ENCODE results near the gene ERBB3.
"Not testable (repeated sequence)": the region's sequence is repeated elsewhere in the genome, so short reads cannot be mapped to it uniquely, and the experiment has no call there.

The ERBB3 gene

DNA sequence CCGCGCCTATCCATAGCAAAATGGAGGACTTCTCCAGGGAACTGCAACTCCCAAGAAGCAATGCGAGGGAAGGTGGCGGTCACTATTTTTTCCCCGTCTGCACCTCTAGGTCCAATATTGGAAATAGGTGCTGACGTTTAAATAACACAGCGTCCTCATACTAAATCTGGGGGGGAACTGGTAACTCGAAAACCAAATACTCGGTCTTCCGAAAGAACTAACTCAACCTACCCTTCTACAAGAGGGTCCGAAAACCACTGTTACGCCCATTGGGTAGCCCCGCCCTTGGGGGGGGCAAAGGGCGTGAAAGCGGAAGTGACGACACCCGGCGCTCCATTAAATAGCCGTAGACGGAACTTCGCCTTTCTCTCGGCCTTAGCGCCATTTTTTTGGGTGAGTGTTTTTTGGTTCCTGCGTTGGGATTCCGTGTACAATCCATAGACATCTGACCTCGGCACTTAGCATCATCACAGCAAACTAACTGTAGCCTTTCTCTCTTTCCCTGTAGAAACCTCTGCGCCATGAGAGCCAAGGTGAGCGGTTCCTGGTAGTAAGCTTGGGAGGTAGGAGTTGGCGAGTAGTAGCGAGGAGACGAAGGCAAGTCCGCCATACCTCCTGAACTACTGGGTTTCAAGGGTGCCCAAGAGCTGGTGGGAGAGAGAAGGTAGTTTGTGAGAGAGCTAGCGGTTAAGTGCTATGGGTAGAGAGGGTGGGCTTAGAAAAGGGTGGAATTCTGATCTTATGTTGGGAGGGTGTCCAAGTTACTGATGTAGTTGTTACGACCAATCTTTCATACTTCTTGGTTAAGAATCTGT lies 36.5 kb downstream of the ERBB3 start, which contains the start of gene RPL41:
RPL41 (plus strand) TSS at position 367 of the 815 bp plus-strand sequence.
- DNase-seq, result peak; percentile 100

DNA sequence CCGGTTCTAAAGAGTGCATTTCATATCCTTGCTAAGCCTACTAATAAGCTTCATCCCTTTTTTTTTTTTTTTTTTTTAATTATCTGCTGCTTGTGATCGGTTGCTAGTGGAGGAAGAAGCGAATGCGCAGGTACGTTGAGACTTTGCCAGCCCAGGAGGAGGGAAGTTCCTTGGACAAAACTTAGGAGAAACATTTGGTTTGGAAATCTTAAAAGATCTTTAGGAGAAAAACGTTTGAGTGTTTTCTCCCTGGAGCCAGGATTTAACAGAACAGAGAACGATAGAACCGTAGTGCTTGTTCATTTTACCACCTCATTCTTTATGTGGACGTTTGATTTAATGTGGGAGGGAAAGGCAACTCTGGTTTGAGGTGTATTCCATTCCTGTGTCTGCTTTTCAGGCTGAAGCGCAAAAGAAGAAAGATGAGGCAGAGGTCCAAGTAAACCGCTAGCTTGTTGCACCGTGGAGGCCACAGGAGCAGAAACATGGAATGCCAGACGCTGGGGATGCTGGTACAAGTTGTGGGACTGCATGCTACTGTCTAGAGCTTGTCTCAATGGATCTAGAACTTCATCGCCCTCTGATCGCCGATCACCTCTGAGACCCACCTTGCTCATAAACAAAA lies 37.2 kb downstream of the ERBB3 start:
- DNase-seq, result not testable (repeated sequence)

DNA sequence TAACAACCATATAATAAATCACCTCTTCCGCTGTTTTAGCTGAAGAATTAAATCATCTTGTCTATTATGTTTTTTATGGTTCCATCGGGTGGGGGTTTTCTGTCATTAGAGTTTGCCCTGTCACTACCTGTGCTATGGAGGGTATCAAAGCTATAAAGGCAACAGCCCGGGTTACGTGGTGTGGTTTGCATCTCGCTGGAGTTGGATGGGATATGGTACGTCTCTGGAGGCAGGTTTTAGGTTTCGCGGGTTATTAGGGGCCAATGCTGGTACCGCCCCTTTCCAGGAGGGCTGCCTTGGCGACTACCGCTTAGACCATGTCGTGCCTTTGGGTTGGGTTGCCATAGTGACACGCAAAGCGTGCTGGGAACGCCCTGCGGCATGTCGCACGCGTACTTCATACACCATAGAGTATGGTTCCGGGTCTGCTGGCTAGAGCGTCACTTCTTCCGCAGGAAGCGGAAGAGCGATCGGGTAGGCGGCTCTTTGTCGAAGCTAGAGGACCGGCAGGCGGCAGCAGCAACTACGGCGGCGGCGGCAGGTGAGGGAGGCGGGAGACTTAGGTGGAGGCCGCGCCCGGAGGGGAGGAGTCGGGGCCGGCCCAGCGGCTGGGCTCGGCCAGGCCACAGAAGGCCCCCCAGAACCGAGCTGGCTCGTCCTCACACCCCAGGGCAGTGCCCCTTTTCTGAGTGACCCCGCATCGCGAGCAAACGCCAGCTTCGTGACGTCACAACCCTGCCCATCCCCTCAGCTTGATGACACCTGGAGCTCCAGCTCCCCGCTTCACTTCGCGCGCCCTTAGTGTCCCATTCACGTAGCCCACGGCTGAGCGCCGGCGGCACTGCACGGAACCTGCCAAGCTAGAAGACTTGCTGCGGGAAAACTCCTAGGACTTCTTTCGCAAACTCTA lies 38.1 kb downstream of the ERBB3 start, which contains the start of gene ZC3H10:
ZC3H10 (plus strand) TSS at position 489 of the 910 bp plus-strand sequence. CDS start 2,297 bp downstream, outside the sequence.
- DNase-seq, result peak; percentile 99

DNA sequence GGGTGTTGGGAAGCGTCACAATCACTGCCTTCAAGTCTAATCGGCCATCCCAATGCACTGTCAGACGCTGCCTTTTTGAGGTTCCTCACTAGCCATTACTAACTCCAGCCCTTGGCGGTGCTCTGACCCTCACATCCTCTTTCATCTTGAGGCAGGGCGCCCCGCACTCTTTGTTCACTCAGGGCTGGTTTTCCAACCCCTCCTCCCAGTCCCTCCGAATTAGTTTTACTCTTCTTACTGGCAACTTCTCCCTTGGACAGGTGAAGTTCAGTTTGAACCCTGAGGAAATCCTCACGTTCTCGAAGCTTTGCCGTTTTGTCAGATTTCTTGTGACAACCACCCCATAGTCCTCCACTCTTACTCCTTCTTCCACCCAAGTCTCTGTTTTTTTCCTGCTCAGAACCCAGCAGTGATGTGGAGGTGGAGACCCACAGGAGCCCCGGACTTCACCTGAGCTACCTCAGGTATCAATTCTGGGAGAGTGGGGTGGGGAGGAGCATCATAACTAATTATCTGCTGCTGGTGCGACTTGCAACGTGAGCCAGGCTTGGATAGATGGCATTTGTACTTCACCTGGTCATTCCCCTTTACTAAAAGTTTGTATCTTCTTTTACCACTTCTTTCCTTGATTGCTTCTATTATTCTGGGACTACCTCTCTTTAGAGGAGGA lies 38.9 kb downstream of the ERBB3 start:
- no peak for DNase-seq

DNA sequence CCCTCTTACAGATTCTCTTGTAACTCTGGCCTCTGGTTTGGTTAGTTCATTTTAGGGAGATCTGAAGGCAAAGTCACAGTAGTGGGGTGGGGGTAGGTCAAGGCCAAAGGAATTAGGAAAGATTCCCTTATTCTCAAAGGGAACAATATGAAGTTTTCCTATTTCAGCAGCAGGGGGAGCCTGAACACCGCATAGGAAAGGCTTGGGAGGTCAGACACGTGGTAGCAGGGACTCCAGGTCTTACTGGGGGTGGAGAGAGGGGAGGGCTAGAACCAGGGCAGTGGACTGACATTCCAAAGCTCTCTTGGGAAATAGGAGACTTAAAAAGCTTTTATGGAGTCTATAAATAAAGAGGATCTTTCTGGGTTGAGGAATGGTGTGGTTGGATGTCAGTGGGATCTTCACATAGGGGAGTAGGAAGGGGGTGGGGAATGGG lies 39.4 kb downstream of the ERBB3 start:
- peak; percentile 90 for DNase-seq

DNA sequence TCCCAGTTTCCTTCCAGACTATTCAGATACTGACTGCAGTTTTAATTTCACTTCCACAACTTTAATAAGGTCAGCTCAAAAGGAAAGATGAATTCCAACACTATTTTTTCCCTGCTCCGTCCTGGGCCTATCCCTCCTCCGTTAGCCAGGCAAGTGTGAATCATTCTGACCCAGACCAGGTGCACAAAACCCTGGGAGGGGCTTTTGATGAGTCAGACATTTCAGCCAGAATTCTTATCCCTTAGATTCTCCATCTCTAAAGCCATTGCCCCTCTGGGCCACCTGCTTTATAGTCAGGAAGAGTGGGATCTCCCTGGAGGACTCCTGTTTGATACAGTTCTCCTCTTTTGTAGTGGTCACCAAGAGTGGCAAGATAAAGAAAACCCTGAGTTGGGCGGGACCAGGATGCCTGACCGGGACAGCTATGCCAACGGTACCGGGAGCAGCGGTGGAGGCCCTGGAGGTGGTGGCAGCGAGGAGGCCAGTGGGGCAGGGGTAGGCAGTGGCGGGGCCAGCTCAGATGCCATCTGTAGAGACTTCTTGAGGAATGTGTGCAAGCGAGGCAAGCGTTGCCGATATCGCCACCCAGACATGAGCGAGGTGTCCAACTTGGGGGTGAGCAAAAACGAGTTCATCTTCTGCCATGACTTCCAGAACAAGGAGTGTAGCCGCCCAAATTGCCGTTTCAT lies 40.3 kb downstream of the ERBB3 start:
- no peak for DNase-seq

DNA sequence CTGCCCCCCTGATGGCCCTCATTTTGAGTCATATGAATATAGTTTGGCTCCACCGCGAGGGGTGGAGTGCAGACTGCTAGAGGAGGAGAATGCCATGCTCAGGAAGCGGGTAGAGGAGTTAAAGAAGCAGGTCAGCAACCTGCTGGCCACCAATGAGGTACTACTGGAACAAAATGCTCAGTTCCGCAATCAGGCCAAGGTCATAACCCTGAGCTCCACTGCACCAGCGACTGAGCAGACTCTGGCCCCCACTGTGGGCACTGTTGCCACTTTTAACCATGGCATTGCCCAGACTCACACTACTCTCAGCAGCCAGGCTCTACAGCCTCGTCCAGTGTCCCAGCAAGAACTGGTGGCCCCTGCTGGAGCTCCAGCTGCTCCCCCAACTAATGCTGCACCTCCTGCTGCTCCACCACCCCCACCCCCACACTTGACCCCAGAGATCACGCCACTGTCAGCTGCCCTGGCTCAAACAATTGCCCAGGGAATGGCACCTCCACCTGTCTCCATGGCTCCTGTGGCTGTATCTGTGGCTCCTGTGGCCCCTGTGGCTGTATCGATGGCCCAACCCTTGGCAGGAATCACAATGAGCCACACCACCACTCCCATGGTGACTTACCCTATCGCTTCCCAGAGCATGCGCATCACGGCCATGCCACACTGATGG lies 41.4 kb downstream of the ERBB3 start:
- DNase-seq, result no peak

DNA sequence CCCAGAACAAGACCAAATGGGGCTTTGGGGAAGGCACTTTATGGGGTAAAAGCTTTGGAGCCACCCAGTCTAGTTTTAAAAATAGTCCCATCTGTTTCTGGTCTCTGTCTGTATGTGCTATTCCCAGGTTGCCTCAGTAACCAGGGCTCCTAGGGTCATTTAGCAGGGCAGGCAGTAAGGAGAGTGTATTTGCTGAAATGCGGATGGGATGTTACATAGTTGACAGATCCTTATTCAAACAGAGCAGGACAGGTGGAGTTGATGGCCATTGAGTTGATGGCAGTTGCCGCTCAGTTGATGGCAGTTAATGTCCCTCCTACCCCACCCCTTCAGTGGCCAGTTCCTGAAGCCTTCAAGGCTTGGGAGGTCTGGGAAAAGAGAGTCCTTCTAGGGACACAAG lies 42.7 kb downstream of the ERBB3 start:
- no peak for DNase-seq

DNA sequence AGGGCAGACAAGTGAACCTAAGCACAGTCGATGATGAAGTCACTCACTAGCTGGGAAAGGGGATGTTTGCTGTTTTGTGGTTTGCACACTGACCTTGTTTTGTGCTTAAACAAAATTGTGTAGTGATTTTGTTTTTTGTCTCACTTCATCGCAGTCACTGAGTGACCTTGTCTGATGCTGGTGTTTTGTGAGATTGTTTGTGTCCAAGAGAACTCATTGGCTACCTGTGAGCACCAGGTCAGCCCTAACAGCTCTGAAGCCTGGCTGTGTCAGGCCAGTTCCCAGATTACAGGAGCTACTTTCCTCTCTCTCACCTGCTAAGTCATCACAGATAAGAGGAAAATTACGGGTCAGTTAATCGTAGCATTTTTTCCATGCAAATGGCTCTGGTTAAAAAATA lies 44.2 kb downstream of the ERBB3 start:
- DNase-seq, result no peak

DNA sequence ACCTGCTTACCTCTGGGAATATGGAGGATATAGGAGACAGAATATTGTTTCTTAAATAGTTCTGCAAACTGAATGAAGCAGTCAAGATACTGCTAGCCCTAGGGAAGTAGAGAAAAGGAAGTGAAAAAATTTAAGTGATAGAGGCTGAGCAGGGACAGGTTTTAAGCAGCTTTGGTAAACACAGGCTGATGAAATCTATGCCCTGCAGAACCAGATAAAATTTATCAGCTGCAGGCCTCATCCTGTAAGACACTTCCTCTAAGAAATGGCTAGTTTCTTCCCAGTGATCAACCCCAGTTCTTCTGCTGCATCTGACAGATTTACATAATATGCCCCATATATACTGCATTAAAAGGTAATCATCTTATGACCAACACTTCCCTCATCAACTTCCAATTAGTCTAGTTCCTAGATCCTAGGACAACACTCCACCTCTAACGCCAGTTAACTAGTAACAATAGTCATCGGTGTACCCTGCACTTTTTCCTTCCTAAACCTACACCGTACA lies 46.8 kb downstream of the ERBB3 start:
- DNase-seq, result peak; percentile 26

DNA sequence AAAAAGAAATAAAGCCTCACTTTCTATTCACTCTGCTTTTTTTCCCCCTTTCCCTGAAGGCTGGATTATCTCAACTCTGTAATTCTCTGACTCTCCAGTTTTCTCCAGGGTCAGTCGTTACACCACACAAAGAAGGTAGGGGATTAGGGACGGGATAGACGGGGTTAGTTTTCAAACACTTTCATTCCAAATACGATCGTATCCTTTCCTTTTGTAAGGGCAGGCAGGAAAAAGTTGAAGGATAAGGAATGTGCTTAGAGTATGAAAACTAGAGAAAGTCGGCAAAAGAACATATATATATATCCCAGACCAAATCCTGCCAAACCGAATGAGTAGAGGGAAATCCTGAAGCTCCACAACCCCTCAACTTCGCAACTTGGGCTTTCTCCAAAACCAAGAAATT lies 47.5 kb downstream of the ERBB3 start:
- no peak for DNase-seq

DNA sequence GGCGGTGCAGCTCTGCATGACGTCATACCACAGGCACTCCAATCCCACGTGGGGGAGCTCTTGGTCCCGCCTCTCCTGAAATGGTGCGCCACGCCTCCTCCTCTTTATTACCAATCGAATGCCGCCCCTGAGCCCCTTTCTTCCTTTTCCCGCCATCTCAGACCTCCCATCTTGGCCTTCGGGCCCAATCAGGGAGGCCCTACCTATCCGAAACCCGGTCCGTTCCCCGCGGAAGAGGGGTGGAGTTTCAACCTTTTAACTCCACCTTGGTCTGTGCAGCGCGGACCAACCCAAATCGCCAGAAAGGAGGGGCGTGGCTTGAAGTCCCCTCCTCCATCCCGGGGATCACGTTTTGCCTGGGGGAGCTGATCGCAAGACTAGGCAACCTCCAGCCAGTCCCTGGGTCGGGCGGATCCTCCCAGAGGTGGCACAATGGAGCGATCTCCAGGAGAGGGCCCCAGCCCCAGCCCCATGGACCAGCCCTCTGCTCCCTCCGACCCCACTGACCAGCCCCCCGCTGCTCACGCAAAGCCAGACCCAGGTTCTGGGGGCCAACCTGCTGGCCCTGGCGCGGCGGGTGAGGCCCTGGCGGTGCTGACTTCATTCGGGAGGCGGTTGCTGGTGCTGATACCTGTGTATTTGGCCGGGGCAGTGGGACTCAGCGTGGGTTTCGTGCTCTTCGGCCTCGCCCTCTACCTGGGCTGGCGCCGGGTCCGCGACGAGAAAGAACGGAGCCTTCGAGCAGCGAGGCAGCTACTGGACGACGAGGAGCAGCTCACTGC lies 48.1 kb downstream of the ERBB3 start, which contains the start of gene ESYT1:
ESYT1 (plus strand) TSS at position 380 of the 782 bp plus-strand sequence; CDS start at position 433, 53 bp downstream.
- peak; percentile 100 for DNase-seq

DNA sequence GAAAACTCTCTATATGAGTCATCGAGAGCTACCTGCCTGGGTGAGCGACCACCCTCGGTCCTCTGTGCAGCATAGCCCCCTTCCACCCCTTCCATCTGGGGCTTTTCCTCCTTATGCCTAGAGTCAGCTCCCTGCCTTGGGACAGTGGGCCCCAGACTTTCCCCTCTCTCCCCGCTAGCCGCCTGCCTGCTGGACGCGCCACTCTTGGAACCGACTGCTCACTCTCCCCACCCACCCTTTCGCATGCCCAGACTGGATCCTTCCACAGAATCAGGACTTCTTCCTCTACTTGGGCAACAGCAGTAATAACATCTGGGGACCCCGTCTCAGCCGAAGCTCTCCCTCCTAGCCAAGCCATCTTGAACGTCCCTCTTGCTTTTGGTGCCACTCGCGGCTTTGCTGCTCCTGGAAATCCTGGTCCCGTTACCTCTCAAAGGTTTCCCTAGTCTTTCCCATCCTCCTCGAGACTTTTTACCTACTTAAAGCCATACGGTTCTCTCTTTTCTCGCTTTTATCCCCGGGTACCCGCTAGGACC lies 48.8 kb downstream of the ERBB3 start:
- peak; percentile 77 for DNase-seq

DNA sequence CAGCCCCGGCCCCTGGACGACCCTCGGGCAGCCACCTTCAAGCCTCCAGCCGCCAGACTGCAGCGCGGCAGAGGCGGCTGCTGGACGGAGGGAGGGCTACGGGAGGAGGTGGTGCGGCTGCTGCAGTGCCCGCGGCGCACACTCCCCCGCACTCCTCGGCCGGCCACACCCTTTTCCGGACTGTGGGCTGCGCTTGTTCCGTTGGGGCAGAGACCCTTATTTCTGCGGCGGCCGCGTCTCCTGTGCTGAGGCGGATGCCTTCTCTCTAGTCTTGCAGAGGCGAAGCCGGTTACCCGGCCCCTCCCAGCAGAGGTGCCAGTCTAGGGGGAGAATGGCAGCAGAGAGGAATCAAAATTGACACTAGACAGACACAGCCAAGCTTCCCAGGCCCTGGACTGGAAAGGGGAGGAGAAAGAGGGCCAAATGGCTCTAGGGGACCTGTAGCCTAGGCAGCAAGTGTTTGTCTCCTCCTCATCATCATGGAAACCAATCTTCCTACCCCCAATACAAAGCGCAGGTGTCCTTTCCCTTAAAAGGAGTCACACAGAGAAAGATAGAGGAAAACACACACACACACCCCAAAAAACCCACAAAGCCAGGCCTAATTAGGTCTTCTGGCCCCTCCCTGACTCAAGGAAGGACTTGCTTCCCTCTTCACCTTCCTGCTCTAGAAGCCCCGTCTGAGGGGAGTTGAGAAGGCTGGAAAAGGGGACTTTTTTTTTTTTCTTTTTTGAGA lies 49.4 kb downstream of the ERBB3 start:
- DNase-seq, result peak; percentile 76

DNA sequence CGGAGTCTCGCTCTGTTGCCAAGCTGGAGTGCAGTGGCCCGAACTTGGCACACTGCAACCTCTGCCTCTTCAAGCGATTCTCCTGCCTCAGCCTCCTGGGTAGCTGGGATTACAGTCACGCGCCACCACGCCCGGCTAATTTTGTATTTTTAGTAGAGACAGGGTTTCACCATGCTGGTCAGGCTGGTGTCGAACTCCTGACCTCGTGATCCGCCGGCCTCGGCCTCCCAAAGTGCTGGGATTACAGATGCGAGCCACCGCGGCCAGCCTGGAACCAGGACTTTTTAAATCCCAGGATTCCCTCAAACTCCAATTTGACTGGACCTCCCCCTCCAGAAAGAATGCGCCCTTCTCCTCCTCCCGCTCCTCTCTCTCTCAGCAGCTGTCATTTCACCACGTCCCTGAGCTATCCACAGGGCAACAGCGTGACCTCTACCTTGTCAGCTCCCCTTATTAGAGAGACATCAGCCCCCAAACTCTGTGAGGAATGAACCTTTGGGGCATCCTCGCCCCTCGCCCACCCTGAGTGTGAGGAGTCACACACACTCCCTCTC lies 50.1 kb downstream of the ERBB3 start:
- DNase-seq, result no peak

DNA sequence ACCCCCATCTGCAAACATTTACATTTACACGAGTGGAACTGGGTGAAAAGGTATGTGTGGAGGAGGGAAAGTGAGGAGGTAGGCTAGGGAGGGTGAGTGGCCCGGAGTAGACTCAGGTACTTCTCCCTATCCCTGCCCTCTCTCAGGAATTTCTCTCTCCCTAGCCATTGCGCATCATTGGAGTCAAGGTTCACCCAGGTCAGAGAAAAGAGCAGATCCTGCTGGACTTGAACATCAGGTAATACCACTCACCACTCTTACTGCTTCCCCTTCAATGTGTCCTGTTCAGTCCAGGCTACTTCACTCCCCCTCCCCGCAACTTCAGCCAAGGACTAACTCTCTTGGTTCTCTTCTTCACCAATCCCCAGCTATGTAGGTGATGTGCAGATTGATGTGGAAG lies 50.9 kb downstream of the ERBB3 start:
- no peak for DNase-seq

DNA sequence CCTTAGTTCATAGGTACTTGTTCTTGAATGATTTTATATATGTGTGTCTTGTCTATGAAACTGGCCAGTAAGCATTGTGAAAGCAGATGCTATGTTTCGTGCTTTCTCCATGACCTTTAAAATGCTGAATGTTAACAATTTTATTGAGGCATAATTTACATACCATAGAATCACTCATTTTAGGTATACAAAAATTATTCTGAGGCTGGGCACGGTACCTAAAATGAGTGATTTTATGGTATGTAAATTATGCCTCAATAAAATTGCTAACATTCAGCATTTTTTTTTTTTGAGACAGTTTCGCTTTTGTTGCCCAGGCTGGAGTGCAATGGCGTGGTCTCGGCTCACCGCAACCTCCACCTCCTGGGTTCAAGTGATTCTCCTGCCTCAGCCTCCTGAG lies 54.9 kb downstream of the ERBB3 start:
- DNase-seq, result no peak

DNA sequence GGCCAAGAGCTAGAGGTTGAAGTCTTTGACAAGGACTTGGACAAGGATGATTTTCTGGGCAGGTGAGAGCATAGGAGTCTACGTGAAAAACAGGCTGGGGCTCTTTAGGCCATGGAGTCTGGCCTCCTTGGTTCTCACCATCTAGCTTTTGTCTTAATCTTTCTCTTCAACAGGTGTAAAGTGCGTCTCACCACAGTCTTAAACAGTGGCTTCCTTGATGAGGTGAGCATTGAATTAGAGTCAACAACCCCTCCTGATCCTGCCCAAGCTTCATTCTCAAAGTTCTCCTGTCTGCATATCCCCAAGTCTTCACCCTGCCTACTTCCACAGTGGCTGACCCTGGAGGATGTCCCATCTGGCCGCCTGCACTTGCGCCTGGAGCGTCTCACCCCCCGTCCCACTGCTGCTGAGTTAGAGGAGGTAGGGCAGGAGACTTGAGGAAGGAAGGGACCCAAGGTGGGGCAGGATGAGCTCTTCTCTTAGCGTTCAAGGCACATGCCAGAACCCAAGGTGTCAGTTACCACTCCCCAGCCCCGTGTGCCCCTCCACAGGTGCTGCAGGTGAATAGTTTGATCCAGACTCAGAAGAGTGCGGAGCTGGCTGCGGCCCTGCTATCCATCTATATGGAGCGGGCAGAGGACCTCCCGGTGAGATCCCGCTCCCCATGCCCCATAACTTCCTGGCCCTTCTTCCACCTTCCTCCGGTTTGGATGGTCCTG lies 58.0 kb downstream of the ERBB3 start:
- no peak for DNase-seq

Data from eye (tissue), 1 donor.